Body of pancreas (tissue), 4 donors: Measurements from ENCODE around the gene PREX1. TPM values are rescaled to one million over a fixed set of nuclear protein-coding genes. Genes with fewer than 3 reads are reported as not detected.

Source experiments
- ATAC-seq: fragments of 150-250 bp; one replicate; pipeline ENCODE4 v1.9.1; 2016
- DNase-seq, 4 donors: peaks; one replicate each; pipeline ENCODE4 v3.0.0-alpha.2; 2019
- H3K27ac ChIP-seq, 4 donors: fragments of 200-600 bp; sonication (generic); 1 replicate in 3 of 4; 2 replicates in 1 of 4; pipeline versions ENCODE4 v1.5.1 to v1.6.1; 2016 to 2019; ENCODE audit warnings: mild to moderate bottlenecking in 1 of 4, mixed read lengths in 1 of 4, moderate library complexity in 1 of 4
- H3K27me3 ChIP-seq, 2 donors: fragments of 200-600 bp; sonication (generic); one replicate each; pipeline ENCODE4 v1.6.0; 2016; ENCODE audit warnings: mild to moderate bottlenecking in 1 of 2
- H3K36me3 ChIP-seq, 2 donors: fragments of 200-600 bp; sonication (generic); replicated peaks in 1 of 2; 2 replicates each; pipeline ENCODE4 v1.5.1; 2016; ENCODE audit warnings: low read depth in 2 of 2; ENCODE audit not compliant: insufficient read depth in 1 of 2
- H3K4me1 ChIP-seq: fragments of 200-600 bp; sonication (generic); one replicate; pipeline ENCODE4 v1.6.0; 2016
- H3K4me3 ChIP-seq, 2 donors: fragments of 200-600 bp; sonication (generic); 1 replicate in 1 of 2; 2 replicates in 1 of 2; pipeline ENCODE4 v1.5.1; 2016 to 2019
- H3K9me3 ChIP-seq, 3 donors: fragments of 200-600 bp; sonication (generic); 1 replicate in 2 of 3; 2 replicates in 1 of 3; pipeline ENCODE4 v1.5.1; 2016
- CTCF ChIP-seq, 7 experiments: fragments of 450-650 bp in 4 of 7; fragments of 200-600 bp in 3 of 7; sonication (generic) in 3 of 7; IDR thresholded peaks; one replicate each; pipeline ENCODE4 v1.5.1; 2016 to 2019; ENCODE audit warnings: antibody characterized with exemption in 7 of 7
- POLR2A ChIP-seq, 3 donors: fragments of 450-650 bp; IDR thresholded peaks; one replicate each; pipeline ENCODE4 v1.6.1; 2016; ENCODE audit warnings: antibody characterized with exemption in 3 of 3, mild to moderate bottlenecking in 2 of 3
- WGBS, 2 donors: methylation state at CpG; one replicate each; pipeline ENCODE4 v1.1.5; 2017; 5-methylcytosine and 5-hydroxymethylcytosine counted together
- intact Hi-C: fragments of 100-400 bp; cut with DNase I; formaldehyde crosslinking; loops from one replicate; pipeline ENCODE4 v1.15.1; 2023
- total RNA-seq, 2 donors: library from RNA; depleted of rRNA; stranded (reverse); fragments of >200 nt; gene quantifications; one replicate each; pipeline ENCODE4 v1.1.0, GENCODE V29; 2016

Gene PREX1
- total RNA-seq, 2 donors from 2014 or later, result 9.1 to 14.5 TPM

GRCh38 chr20:48606172-48606840 is 221.5 kb downstream of the PREX1 start:
- Histone ChIP-seq H3K36me3 (no peaks in the 10 kb centered on the region), H3K27ac (no peak overlapping the region), H3K4me1 (no peaks in the 10 kb centered on the region), H3K4me3 (no peak overlapping the region), H3K9me3 (no peaks in the 10 kb centered on the region), H3K27me3 (no peaks in the 10 kb centered on the region)
- ATAC-seq, result no peak
- intact Hi-C loops, result no loop called here
- WGBS, 2 donors, result 63 to 69% methylated on average over 14 of the region's 14 CpGs
- peak in 1 of 4 donors; percentile 2 for DNase-seq
- TF ChIP-seq CTCF (IDR thresholded peaks at IDR 0.05), result no peak
- TF ChIP-seq POLR2A (IDR thresholded peaks at IDR 0.05), result no peak

GRCh38 chr20:48605364-48606171 is 222.2 kb downstream of the PREX1 start:
- Histone ChIP-seq H3K4me3 (no peak overlapping the region), H3K9me3 (no peaks in the 10 kb centered on the region), H3K36me3 (no peaks in the 10 kb centered on the region), H3K27ac (no peak overlapping the region), H3K4me1 (no peaks in the 10 kb centered on the region), H3K27me3 (no peaks in the 10 kb centered on the region)
- DNase-seq (peak in 1 of 4 donors; percentile 1), ATAC-seq (no peak)
- WGBS, 2 donors, result 57 to 68% methylated on average over 15 to 17 of the region's 17 CpGs
- TF ChIP-seq POLR2A (IDR thresholded peaks at IDR 0.05), result no peak
- no peak for TF ChIP-seq CTCF (IDR thresholded peaks at IDR 0.05)
- intact Hi-C loops, result no loop called here

- 62 to 63% methylated on average over 7 of the region's 7 CpGs for WGBS, 2 donors
- Histone ChIP-seq H3K27me3 (no peaks in the 10 kb centered on the region), H3K36me3 (no peaks in the 10 kb centered on the region), H3K9me3 (no peaks in the 10 kb centered on the region), H3K4me1 (no peaks in the 10 kb centered on the region), H3K4me3 (no peak overlapping the region), H3K27ac (no peak overlapping the region)
- TF ChIP-seq POLR2A (IDR thresholded peaks at IDR 0.05) (no peak), CTCF (IDR thresholded peaks at IDR 0.05) (no peak)
- ATAC-seq (no peak), DNase-seq (no peak)
- intact Hi-C loops, result no loop called here
Observed at GRCh38 chr20:48604936-48605335, 222.9 kb downstream of the PREX1 start.

- H3K9me3 ChIP-seq, result no peaks in the 10 kb centered on the region
- no peaks in the 10 kb centered on the region for H3K27me3 ChIP-seq
- 72 to 82% methylated on average over 9 of the region's 9 CpGs for WGBS, 2 donors
- no peak for TF ChIP-seq POLR2A (IDR thresholded peaks at IDR 0.05)
- no peak for TF ChIP-seq CTCF (IDR thresholded peaks at IDR 0.05)
- intact Hi-C loops, result no loop called here
- DNase-seq (no peak), ATAC-seq (no peak)
- no peak overlapping the region for H3K4me3 ChIP-seq
- H3K4me1 ChIP-seq, result no peaks in the 10 kb centered on the region
- no peak overlapping the region for H3K27ac ChIP-seq
- H3K36me3 ChIP-seq, result no peaks in the 10 kb centered on the region
Observed at GRCh38 chr20:48604426-48604825, 223.4 kb downstream of the PREX1 start.
